ENCODE measurements around the gene CACNB4.

Gene CACNB4

GRCh38 chr2:151844211-151844896, 254.5 kb downstream of the CACNB4 start:
- no peak for DNase-seq

GRCh38 chr2:151843691-151844061, 255.2 kb downstream of the CACNB4 start:
- no peak for DNase-seq

- no peak for DNase-seq
These were observed 255.8 kb downstream of the CACNB4 start for GRCh38 chr2:151842830-151843690.

- DNase-seq, result no peak
These were observed 257.8 kb downstream of the CACNB4 start for GRCh38 chr2:151841047-151841424.

- DNase-seq, result peak; percentile 29
These were observed 258.4 kb downstream of the CACNB4 start for GRCh38 chr2:151840216-151841046.

GRCh38 chr2:151837926-151838325, 260.9 kb downstream of the CACNB4 start:
- DNase-seq, result no peak

- no peak for DNase-seq
These were observed 264.9 kb downstream of the CACNB4 start for GRCh38 chr2:151833984-151834383.

- DNase-seq, result no peak
These were observed 267.9 kb downstream of the CACNB4 start for GRCh38 chr2:151830961-151831360.

GRCh38 chr2:151828890-151829324, 269.9 kb downstream of the CACNB4 start:
- no peak for DNase-seq

GRCh38 chr2:151828143-151828889, 270.5 kb downstream of the CACNB4 start, which contains the start of gene ARL5A:
Gene ARL5A, minus strand, starts transcription at chr2:151828421. Its CDS starts 245 bp downstream, at chr2:151828176.
- peak; percentile 97 for DNase-seq

- DNase-seq, result no peak
These were observed 271.2 kb downstream of the CACNB4 start for GRCh38 chr2:151827564-151828142.

- peak; percentile 34 for DNase-seq
These were observed 272.1 kb downstream of the CACNB4 start for GRCh38 chr2:151826737-151827157.

GRCh38 chr2:151824886-151825285, 274.0 kb downstream of the CACNB4 start:
- no peak for DNase-seq

GRCh38 chr2:151823651-151824050, 275.2 kb downstream of the CACNB4 start:
- DNase-seq, result no peak

- DNase-seq, result no peak
These were observed 278.9 kb downstream of the CACNB4 start for GRCh38 chr2:151819920-151820319.

GRCh38 chr2:151817929-151818328, 280.9 kb downstream of the CACNB4 start:
- DNase-seq, result no peak

GRCh38 chr2:151816843-151817242, 282.0 kb downstream of the CACNB4 start:
- no peak for DNase-seq

GRCh38 chr2:151815821-151816489, 282.9 kb downstream of the CACNB4 start:
- no peak for DNase-seq

- no peak for DNase-seq
These were observed 288.4 kb downstream of the CACNB4 start for GRCh38 chr2:151810489-151810888.

GRCh38 chr2:151809073-151809383, 289.8 kb downstream of the CACNB4 start:
- DNase-seq, result no peak

- DNase-seq, result no peak
These were observed 290.4 kb downstream of the CACNB4 start for GRCh38 chr2:151808258-151809072.
